Coronary artery (tissue), 2 donors: Measurements from ENCODE around the gene RBM26.

Source experiments
- DNase-seq: peaks from one replicate; pipeline ENCODE4 v3.0.0-alpha.2; 2017; ENCODE audit warnings: low spot score
- H3K27ac ChIP-seq, 2 donors: fragments of 200-600 bp; sonication (generic); one replicate each; pipeline ENCODE4 v1.5.1; 2016 to 2019
- H3K4me3 ChIP-seq: fragments of 200-600 bp; sonication (generic); 2 replicates; pipeline ENCODE4 v1.5.1; 2016; ENCODE audit warnings: mild to moderate bottlenecking, moderate library complexity
- CTCF ChIP-seq: fragments of 200-600 bp; sonication (generic); IDR thresholded peaks from one replicate; pipeline ENCODE4 v1.5.1; 2019; ENCODE audit warnings: antibody characterized with exemption

The RBM26 gene

GRCh38 chr13:79392882-79393563 lies 13.0 kb downstream of the RBM26 start:
- no peak for TF ChIP-seq CTCF
- H3K27ac ChIP-seq, result no peak overlapping the region
- H3K4me3 ChIP-seq, result peak overlapping the region; percentile 6
- no peak for DNase-seq

GRCh38 chr13:79389026-79389425 lies 17.0 kb downstream of the RBM26 start:
- Histone ChIP-seq H3K4me3 (no peak overlapping the region), H3K27ac (no peak overlapping the region)
- DNase-seq, result no peak

GRCh38 chr13:79387853-79388252 lies 18.2 kb downstream of the RBM26 start:
- no peak for TF ChIP-seq CTCF
- Histone ChIP-seq H3K27ac (no peak overlapping the region), H3K4me3 (no peak overlapping the region)
- DNase-seq, result no peak

More at GRCh38 chr13:79389026-79389425, 17.0 kb downstream of the RBM26 start:
- TF ChIP-seq CTCF, result no peak

- no peak overlapping the region for H3K4me3 ChIP-seq
Observed at GRCh38 chr13:79386125-79386826, 19.8 kb downstream of the RBM26 start.

GRCh38 chr13:79385694-79386093 lies 20.4 kb downstream of the RBM26 start:
- Histone ChIP-seq H3K4me3 (no peak overlapping the region), H3K27ac (no peak overlapping the region)
- no peak for TF ChIP-seq CTCF
- DNase-seq, result no peak

More at GRCh38 chr13:79386125-79386826, 19.8 kb downstream of the RBM26 start:
- DNase-seq, result no peak
- no peak for TF ChIP-seq CTCF
- no peak overlapping the region for H3K27ac ChIP-seq

- no peak overlapping the region for H3K4me3 ChIP-seq
Observed at GRCh38 chr13:79384022-79384610, 21.9 kb downstream of the RBM26 start.

More at GRCh38 chr13:79384022-79384610, 21.9 kb downstream of the RBM26 start:
- TF ChIP-seq CTCF, result no peak
- DNase-seq, result no peak
- H3K27ac ChIP-seq, result no peak overlapping the region
